C4-2B (cell line): ENCODE measurements around the gene PRM1.

Source experiments
- ZFX ChIP-seq: fragments of 450-650 bp; IDR thresholded peaks from 2 replicates; pipeline ENCODE4 v1.6.1; 2017
- TF ChIP-seq, protein P1 (sequence below): fragments of 450-650 bp; conservative IDR thresholded peaks from 2 replicates; pipeline ENCODE4 v1.5.1; 2017; ENCODE audit warnings: mild to moderate bottlenecking

DNA sequence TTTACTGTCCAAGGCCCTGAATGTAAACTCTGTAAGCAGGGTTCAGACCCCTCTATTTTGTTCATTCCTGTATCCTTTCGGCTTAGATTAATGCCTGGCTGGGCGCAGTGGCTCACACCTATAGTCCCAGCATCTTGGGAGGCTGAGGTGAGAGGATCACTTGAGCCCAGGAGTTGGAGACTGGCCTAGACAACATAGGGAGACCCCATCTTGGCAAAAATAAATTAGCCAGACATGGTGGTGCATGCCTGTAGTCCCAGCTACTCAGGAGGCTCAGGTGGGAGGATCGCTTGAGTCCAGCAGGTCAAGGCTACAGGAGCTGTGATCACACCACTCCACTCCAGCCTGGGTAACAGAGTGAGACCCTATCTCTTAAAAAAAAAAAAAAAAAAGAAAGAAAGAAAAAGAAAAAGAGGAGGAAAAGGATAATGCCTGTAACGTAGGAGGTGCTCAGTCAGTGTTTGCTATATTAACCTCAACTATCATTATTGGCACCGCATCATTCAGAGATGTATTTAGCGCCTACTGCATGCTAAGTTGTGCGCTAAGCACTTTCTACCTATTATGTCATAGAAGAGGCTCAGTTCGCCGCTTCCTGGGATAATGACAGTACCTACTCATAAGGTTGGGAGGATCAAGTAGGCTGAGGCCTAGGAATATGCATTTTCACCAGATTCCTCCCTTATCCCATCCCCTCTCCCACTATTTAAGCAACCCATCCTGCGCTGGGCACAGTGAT, 30.2 kb downstream of the PRM1 start:
- TF ChIP-seq, protein P1, sequence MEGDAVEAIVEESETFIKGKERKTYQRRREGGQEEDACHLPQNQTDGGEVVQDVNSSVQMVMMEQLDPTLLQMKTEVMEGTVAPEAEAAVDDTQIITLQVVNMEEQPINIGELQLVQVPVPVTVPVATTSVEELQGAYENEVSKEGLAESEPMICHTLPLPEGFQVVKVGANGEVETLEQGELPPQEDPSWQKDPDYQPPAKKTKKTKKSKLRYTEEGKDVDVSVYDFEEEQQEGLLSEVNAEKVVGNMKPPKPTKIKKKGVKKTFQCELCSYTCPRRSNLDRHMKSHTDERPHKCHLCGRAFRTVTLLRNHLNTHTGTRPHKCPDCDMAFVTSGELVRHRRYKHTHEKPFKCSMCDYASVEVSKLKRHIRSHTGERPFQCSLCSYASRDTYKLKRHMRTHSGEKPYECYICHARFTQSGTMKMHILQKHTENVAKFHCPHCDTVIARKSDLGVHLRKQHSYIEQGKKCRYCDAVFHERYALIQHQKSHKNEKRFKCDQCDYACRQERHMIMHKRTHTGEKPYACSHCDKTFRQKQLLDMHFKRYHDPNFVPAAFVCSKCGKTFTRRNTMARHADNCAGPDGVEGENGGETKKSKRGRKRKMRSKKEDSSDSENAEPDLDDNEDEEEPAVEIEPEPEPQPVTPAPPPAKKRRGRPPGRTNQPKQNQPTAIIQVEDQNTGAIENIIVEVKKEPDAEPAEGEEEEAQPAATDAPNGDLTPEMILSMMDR, result no peak
- TF ChIP-seq ZFX, result no peak
